HG03139 (cell line): Measurements from ENCODE around the gene CTAGE1.

Source experiments
- ATAC-seq: cut with Tn5 transposase; IDR thresholded peaks from one replicate; pipeline ENCODE4 v1.9.1; 2021; ENCODE audit not compliant: unreplicated experiment

CTAGE1 gene

GRCh38 chr18:22391407-22392345, 26.0 kb downstream of the CTAGE1 start:
- ATAC-seq: no peak

- ATAC-seq: no peak
Measured at GRCh38 chr18:22387787-22388186, 29.9 kb downstream of the CTAGE1 start.

GRCh38 chr18:22387364-22387763, 30.4 kb downstream of the CTAGE1 start:
- no peak for ATAC-seq

- no peak for ATAC-seq
Measured at GRCh38 chr18:22385718-22386117, 32.0 kb downstream of the CTAGE1 start.

GRCh38 chr18:22378672-22379282, 38.9 kb downstream of the CTAGE1 start:
- no peak for ATAC-seq

- ATAC-seq: no peak
Measured at GRCh38 chr18:22377769-22378168, 39.9 kb downstream of the CTAGE1 start.

GRCh38 chr18:22370414-22370813, 47.3 kb downstream of the CTAGE1 start:
- no peak for ATAC-seq

- no peak for ATAC-seq
Measured at GRCh38 chr18:22368021-22368420, 49.7 kb downstream of the CTAGE1 start.

- no peak for ATAC-seq
Measured at GRCh38 chr18:22367303-22367702, 50.4 kb downstream of the CTAGE1 start.

- ATAC-seq: no peak
Measured at GRCh38 chr18:22363867-22364463, 53.8 kb downstream of the CTAGE1 start.
